H1 (cell line): ENCODE results near the gene HS2ST1. TPM values are rescaled to one million over a fixed set of nuclear protein-coding genes. Genes with fewer than 3 reads are reported as not detected.

ENCODE experiments used
- CTCF ChIA-PET: fragments of 300-600 bp; sonication (Branson Sonifier 250); formaldehyde crosslinking; loops from one replicate; lab custom pipeline; 2021; ENCODE audit not compliant: partially characterized antibody; lab: Charles Lee
- POLR2A ChIA-PET: fragments of 300-600 bp; sonication (Branson Sonifier 250); formaldehyde crosslinking; loops from one replicate; lab custom pipeline; 2021; ENCODE audit warnings: inconsistent platforms; ENCODE audit not compliant: partially characterized antibody; lab: Charles Lee
- DNase-seq, 2 experiments: peaks; one replicate each; pipeline versions ENCODE4 v3.0.0 to v3.0.0-alpha.2; 2010 to 2022; ENCODE audit warnings: low spot score in 2 of 2, low read depth in 1 of 2, mixed read lengths in 1 of 2
- FAIRE-seq: peaks from 2 replicates; lab custom pipeline; 2011; peaks lifted over from hg19 to GRCh38; lab: Jason Lieb, UNC
- H2AFZ ChIP-seq: 2 replicates; pipeline ENCODE4 v1.8.1; 2012; ENCODE audit warnings: low read length, inconsistent platforms
- H2AK5ac ChIP-seq: 2 replicates; pipeline ENCODE4 v1.6.1; 2013; ENCODE audit warnings: low read depth, low read length
- H2BK120ac ChIP-seq: replicated peaks from 2 replicates; pipeline ENCODE3; 2013; ENCODE audit warnings: low read depth, low read length, inconsistent platforms
- H2BK12ac ChIP-seq: 2 replicates; pipeline ENCODE4 v1.6.1; 2013; ENCODE audit warnings: low read depth, low read length
- H2BK15ac ChIP-seq: 2 replicates; pipeline ENCODE4 v1.6.1; 2013; ENCODE audit warnings: low read length
- H2BK20ac ChIP-seq: 2 replicates; pipeline ENCODE4 v1.6.1; 2013; ENCODE audit warnings: low read length
- H2BK5ac ChIP-seq: 2 replicates; pipeline ENCODE4 v1.6.1; 2013; ENCODE audit warnings: low read depth, low read length
- H3K14ac ChIP-seq: 2 replicates; pipeline ENCODE4 v1.6.1; 2013; ENCODE audit warnings: inconsistent platforms; ENCODE audit not compliant: insufficient read length
- H3K18ac ChIP-seq: 2 replicates; pipeline ENCODE4 v1.6.1; 2013; ENCODE audit warnings: low read length; ENCODE audit errors: extremely low read depth
- H3K23ac ChIP-seq: 2 replicates; pipeline ENCODE4 v1.6.1; 2013; ENCODE audit warnings: inconsistent platforms; ENCODE audit not compliant: insufficient read length
- H3K23me2 ChIP-seq: 2 replicates; pipeline ENCODE4 v1.6.1; 2013; ENCODE audit warnings: low read depth, low read length
- H3K27ac ChIP-seq: 2 replicates; pipeline ENCODE4 v1.6.1; 2011; ENCODE audit warnings: low read depth, low read length, inconsistent platforms
- H3K27me3 ChIP-seq, 4 experiments: replicated peaks in 1 of 4; 1 replicate in 1 of 4; 2 replicates in 3 of 4; pipeline versions ENCODE4 v1.6.1 to v1.8.1; 2011 to 2013; ENCODE audit warnings: low read length in 3 of 4, mild to moderate bottlenecking in 3 of 4, inconsistent platforms in 2 of 4, mixed read lengths in 2 of 4, moderate library complexity in 1 of 4; ENCODE audit not compliant: control insufficient read depth in 3 of 4, insufficient read depth in 3 of 4; ENCODE audit errors: extremely low read depth in 1 of 4
- H3K36me3 ChIP-seq, 4 experiments: 2 replicates each; pipeline versions ENCODE4 v1.6.1 to v1.8.1; 2011 to 2013; ENCODE audit warnings: mild to moderate bottlenecking in 4 of 4, low read length in 3 of 4, moderate library complexity in 2 of 4, control low read depth in 1 of 4, inconsistent platforms in 1 of 4; ENCODE audit not compliant: insufficient read depth in 4 of 4, control insufficient read depth in 2 of 4
- H3K4ac ChIP-seq: replicated peaks from 2 replicates; pipeline ENCODE3; 2013; ENCODE audit warnings: low read length, low read depth, mixed read lengths, inconsistent platforms; ENCODE audit not compliant: insufficient read length
- H3K4me1 ChIP-seq, 4 experiments: replicated peaks in 1 of 4; 1 replicate in 1 of 4; 2 replicates in 3 of 4; pipeline versions ENCODE4 v1.6.1 to v1.8.1; 2011 to 2013; ENCODE audit warnings: low read length in 3 of 4, inconsistent platforms in 2 of 4, mixed read lengths in 1 of 4; ENCODE audit not compliant: insufficient read depth in 4 of 4, control insufficient read depth in 3 of 4
- H3K4me2 ChIP-seq, 2 experiments: 2 replicates each; pipeline versions ENCODE4 v1.6.1 to v1.8.1; 2011 to 2013; ENCODE audit warnings: low read depth in 2 of 2, low read length in 2 of 2, control low read depth in 1 of 2, inconsistent platforms in 1 of 2, mild to moderate bottlenecking in 1 of 2; ENCODE audit not compliant: insufficient read depth in 1 of 2
- H3K4me3 ChIP-seq, 4 experiments: fragments of 200-600, 300-600 bp in 1 of 4; sonication (generic), shearing (Covaris generic), sonication (Bioruptor Twin) in 1 of 4; 2 replicates each; pipeline versions ENCODE4 v1.5.1 to v1.8.1; 2011 to 2016; ENCODE audit warnings: low read length in 4 of 4, low read depth in 3 of 4, control low read depth in 2 of 4, inconsistent platforms in 2 of 4, mild to moderate bottlenecking in 2 of 4, mixed read lengths in 1 of 4, moderate library complexity in 1 of 4; ENCODE audit not compliant: insufficient read depth in 2 of 4; ENCODE audit errors: extremely low read depth in 1 of 4
- H3K56ac ChIP-seq: replicated peaks from 2 replicates; pipeline ENCODE3; 2013; ENCODE audit warnings: low read depth, mild to moderate bottlenecking, mixed read lengths, low read length, inconsistent platforms; ENCODE audit not compliant: insufficient read length
- H3K79me1 ChIP-seq: 2 replicates; pipeline ENCODE4 v1.6.1; 2013; ENCODE audit warnings: low read depth, low read length, control low read depth
- H3K79me2 ChIP-seq, 2 experiments: 2 replicates each; pipeline versions ENCODE4 v1.6.1 to v1.8.1; 2012 to 2013; ENCODE audit warnings: low read length in 2 of 2, mild to moderate bottlenecking in 2 of 2, inconsistent platforms in 1 of 2; ENCODE audit not compliant: insufficient read depth in 2 of 2, control insufficient read depth in 1 of 2
- H3K9ac ChIP-seq, 4 experiments: replicated peaks in 1 of 4; 1 replicate in 1 of 4; 2 replicates in 3 of 4; pipeline versions ENCODE4 v1.6.1 to v1.8.1; 2011 to 2013; ENCODE audit warnings: low read depth in 3 of 4, low read length in 3 of 4, control low read depth in 2 of 4, mild to moderate bottlenecking in 2 of 4, moderate library complexity in 2 of 4, inconsistent platforms in 1 of 4; ENCODE audit errors: extremely low read depth in 1 of 4
- H3K9me3 ChIP-seq, 2 experiments: 2 replicates each; pipeline versions ENCODE4 v1.6.1 to v1.8.1; 2012 to 2013; ENCODE audit warnings: mild to moderate bottlenecking in 2 of 2, moderate library complexity in 2 of 2, control low read depth in 1 of 2, inconsistent platforms in 1 of 2, low read depth in 1 of 2, low read length in 1 of 2, mixed read lengths in 1 of 2; ENCODE audit not compliant: insufficient read depth in 2 of 2
- H4K20me1 ChIP-seq, 2 experiments: replicated peaks in 1 of 2; 2 replicates each; pipeline versions ENCODE3 to v1.8.1; 2011 to 2013; ENCODE audit warnings: inconsistent platforms in 2 of 2, low read length in 2 of 2, mild to moderate bottlenecking in 1 of 2; ENCODE audit not compliant: insufficient read depth in 2 of 2, control insufficient read depth in 1 of 2
- H4K5ac ChIP-seq: 2 replicates; pipeline ENCODE4 v1.6.1; 2013; ENCODE audit warnings: low read length, low read depth, mixed read lengths, inconsistent platforms; ENCODE audit not compliant: insufficient read length
- H4K8ac ChIP-seq: 2 replicates; pipeline ENCODE4 v1.8.0; 2013; ENCODE audit warnings: mild to moderate bottlenecking, moderate library complexity, low read length, inconsistent platforms; ENCODE audit not compliant: insufficient read depth; ENCODE audit errors: extremely low read depth
- H4K91ac ChIP-seq: replicated peaks from 2 replicates; pipeline ENCODE3; 2013; ENCODE audit warnings: low read length, mixed read lengths, inconsistent platforms; ENCODE audit not compliant: insufficient read length
- ASH2L ChIP-seq: fragments of 200-600, 300-600 bp; sonication (generic); IDR thresholded peaks from one replicate; pipeline ENCODE4 v1.7.1; 2017; ENCODE audit warnings: low read length
- BRCA1 ChIP-seq: IDR thresholded peaks from 2 replicates; pipeline ENCODE4 v1.6.1; 2012; ENCODE audit warnings: low read depth, low read length, improper control_type of control experiment
- CBX5 ChIP-seq: fragments of 300-800, 300-1000 bp; sonication (generic); IDR thresholded peaks from 2 replicates; pipeline ENCODE4 v1.7.1; 2016; ENCODE audit warnings: antibody characterized with exemption, low read length, low read depth
- CBX8 ChIP-seq: fragments of 300-800, 300-1000 bp; sonication (generic); IDR thresholded peaks from 2 replicates; pipeline ENCODE4 v1.7.1; 2016; ENCODE audit warnings: low read depth, low read length, borderline replicate concordance
- CTBP2 ChIP-seq: IDR thresholded peaks from 2 replicates; pipeline ENCODE4 v1.7.0; 2011; ENCODE audit warnings: borderline replicate concordance, mild to moderate bottlenecking, moderate library complexity, mixed read lengths, low read length; ENCODE audit not compliant: insufficient read depth, insufficient read length
- FOSL1 ChIP-seq: IDR thresholded peaks from 2 replicates; pipeline ENCODE4 v1.6.1; 2011; ENCODE audit warnings: mild to moderate bottlenecking, low read depth, low read length, moderate library complexity; ENCODE audit not compliant: insufficient read depth
- PHF8 ChIP-seq: fragments of 200-600 bp; sonication (generic); conservative IDR thresholded peaks from 2 replicates; pipeline ENCODE4 v1.7.1; 2012; ENCODE audit warnings: low read depth, mild to moderate bottlenecking, inconsistent platforms, low read length, moderate library complexity
- POU5F1 ChIP-seq: IDR thresholded peaks from 2 replicates; pipeline ENCODE4 v1.6.1; 2011; ENCODE audit warnings: low read depth, mild to moderate bottlenecking, low read length, moderate library complexity
- RFX5 ChIP-seq: IDR thresholded peaks from 2 replicates; pipeline ENCODE4 v1.6.1; 2011; ENCODE audit warnings: low read depth, low read length, improper control_type of control experiment, borderline replicate concordance
- SP4 ChIP-seq: IDR thresholded peaks from 2 replicates; pipeline ENCODE4 v1.6.1; 2012; ENCODE audit warnings: low read length, inconsistent platforms
- SUZ12 ChIP-seq: fragments of 200-600 bp; sonication (generic); IDR thresholded peaks from 2 replicates; pipeline ENCODE4 v1.6.1; 2012; ENCODE audit warnings: mild to moderate bottlenecking, inconsistent platforms, low read length, moderate library complexity, mixed read lengths
- TCF12 ChIP-seq: IDR thresholded peaks from 2 replicates; pipeline ENCODE4 v1.6.1; 2011; ENCODE audit warnings: low read depth, mild to moderate bottlenecking, low read length
- WGBS, 2 experiments: shearing (Covaris generic) in 1 of 2; methylation state at CpG; one replicate each; pipeline versions ENCODE4 v1.1.6 to v1.1.7; 2013 to 2015; ENCODE audit warnings: low lambda C conversion rate in 2 of 2, mixed read lengths in 2 of 2, inconsistent platforms in 1 of 2, low coverage in 1 of 2, missing lambda C conversion rate in 1 of 2; ENCODE audit not compliant: insufficient replicate concordance in 2 of 2, insufficient coverage in 1 of 2, insufficient read length in 1 of 2; ENCODE audit errors: extremely low coverage in 1 of 2, missing lambda C conversion rate in 1 of 2; 5-methylcytosine and 5-hydroxymethylcytosine counted together
- polyA plus RNA-seq, 7 experiments: library from polyadenylated mRNA; depleted of rRNA in 3 of 7; stranded (reverse) in 5 of 7; unstranded in 2 of 7; fragments of >200 nt in 5 of 7; fragments of 200-250 nt in 2 of 7; gene quantifications; 1 replicate in 5 of 7; 2 replicates in 1 of 7; 4 replicates in 1 of 7; pipeline versions ENCODE4 v1.2.1 to v1.2.3, GENCODE V29; 2011 to 2013; ENCODE audit warnings: missing spikeins in 2 of 7, mixed read lengths in 2 of 7
- total RNA-seq: library from RNA; stranded (reverse); fragmentation: NEBNext Ultra II Directional; extraction: Animal tissue kit (Norgen Biotek cat#: 25700); gene quantifications from 2 replicates; pipeline ENCODE4 v1.2.1, GENCODE V29; 2021

Gene HS2ST1
- total and polyA plus RNA-seq, 2 of the 8 experiments (the other 6 are each of a cell fraction or from before 2014, with no cell fraction given) = 5.2 to 28.3 TPM

DNA sequence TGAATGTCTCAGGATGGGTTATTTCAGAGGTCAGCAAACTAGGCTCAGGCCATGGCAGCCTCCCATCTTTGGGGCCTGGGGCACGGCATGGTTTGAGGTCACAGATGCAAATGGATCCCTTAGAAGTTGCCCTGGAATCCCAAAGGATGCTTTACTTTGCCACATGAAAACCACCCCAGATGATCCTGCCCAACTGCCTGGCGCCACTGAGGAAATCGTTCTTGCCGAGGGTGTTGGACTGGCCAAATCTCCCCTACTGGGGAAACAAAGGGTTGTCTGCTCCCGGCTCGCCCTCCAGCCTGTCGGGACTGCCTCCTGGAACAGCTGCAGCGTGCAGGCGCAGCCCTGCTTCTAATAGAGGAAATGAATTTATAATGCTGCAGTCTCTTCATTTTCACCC, 241.2 kb downstream of the HS2ST1 start:
- Histone ChIP-seq H3K56ac (no peak overlapping the region), H2AK5ac (no peak overlapping the region), H3K27me3 (peaks cover 0 to 2% (median 0%) of the 10 kb centered on the region in 4 experiments; a peak in 2 of 7 replicates), H4K20me1 (no peaks in the 10 kb centered on the region), H3K9ac (no peak overlapping the region), H3K18ac (no peak overlapping the region), H3K4ac (no peak overlapping the region), H3K36me3 (no peaks in the 10 kb centered on the region), H3K79me1 (no peaks in the 10 kb centered on the region), H2BK120ac (no peak overlapping the region), H3K27ac (no peak overlapping the region), H4K91ac (no peak overlapping the region), H3K4me3 (no peak overlapping the region), H3K4me2 (no peak overlapping the region), H2BK12ac (no peak overlapping the region), H2BK20ac (no peak overlapping the region), H4K5ac (no peak overlapping the region), H4K8ac (no peak overlapping the region), H2BK15ac (no peak overlapping the region), H3K23me2 (0 out of 2 replicates have a peak, but pooled peaks cover 1% of the 10 kb centered on the region), H3K23ac (no peak overlapping the region), H3K9me3 (no peaks in the 10 kb centered on the region), H3K14ac (no peak overlapping the region), H2BK5ac (no peak overlapping the region), H3K79me2 (no peaks in the 10 kb centered on the region), H3K4me1 (peaks cover 0 to 12% (median 4%) of the 10 kb centered on the region in 4 experiments; a peak in 4 of 7 replicates), H2AFZ (no peak overlapping the region)
- POLR2A ChIA-PET = no interaction called here
- 86% methylated on average over 9 of the region's 9 CpGs; no CpG with 5 or more reads in 1 of the 2 experiments for WGBS, 2 experiments
- DNase-seq (no peak), FAIRE-seq (no peak)
- CTCF ChIA-PET = no interaction called here
- no peak for TF ChIP-seq CBX8
- no peak for TF ChIP-seq POU5F1
- no peak for TF ChIP-seq ASH2L
- no peak for TF ChIP-seq SP4
- no peak for TF ChIP-seq CTBP2
- TF ChIP-seq PHF8 = no peak
- no peak for TF ChIP-seq CBX5
- no peak for TF ChIP-seq TCF12
- no peak for TF ChIP-seq FOSL1
- no peak for TF ChIP-seq RFX5
- TF ChIP-seq SUZ12 = no peak
- TF ChIP-seq BRCA1 = no peak
